Vagina (tissue), 2 donors: ENCODE results near the gene CDH4. TPM values are rescaled to one million over a fixed set of nuclear protein-coding genes. Genes with fewer than 3 reads are reported as not detected.

Source experiments
- DNase-seq, 2 donors: peaks; one replicate each; pipeline ENCODE4 v3.0.0-alpha.2; 2017; ENCODE audit errors: extremely low spot score in 2 of 2
- H3K27ac ChIP-seq: fragments of 200-600 bp; sonication (generic); one replicate; pipeline ENCODE4 v1.5.1; 2019
- H3K27me3 ChIP-seq: fragments of 200-600 bp; sonication (generic); one replicate; pipeline ENCODE4 v1.5.1; 2019
- H3K36me3 ChIP-seq, 2 donors: fragments of 200-600 bp; sonication (generic); one replicate each; pipeline ENCODE4 v1.5.1; 2017 to 2019
- H3K4me1 ChIP-seq: fragments of 200-600 bp; sonication (generic); one replicate; pipeline ENCODE4 v1.5.1; 2019
- H3K4me3 ChIP-seq, 2 donors: fragments of 200-600 bp; sonication (generic); 1 replicate in 1 of 2; 2 replicates in 1 of 2; pipeline ENCODE4 v1.5.1; 2016 to 2019
- H3K9me3 ChIP-seq: fragments of 200-600 bp; sonication (generic); one replicate; pipeline ENCODE4 v1.5.1; 2019
- POLR2A ChIP-seq, 2 donors: fragments of 450-650 bp; IDR thresholded peaks; one replicate each; pipeline ENCODE4 v1.6.1; 2017; ENCODE audit warnings: antibody characterized with exemption in 2 of 2, mild to moderate bottlenecking in 2 of 2, moderate library complexity in 2 of 2
- POLR2AphosphoS5 ChIP-seq, 2 donors: sonication (generic); formaldehyde crosslinking; IDR thresholded peaks; one replicate each; pipeline ENCODE4 v1.9.0; 2017; ENCODE audit warnings: antibody characterized with exemption in 2 of 2, mild to moderate bottlenecking in 2 of 2, low read depth in 1 of 2; ENCODE audit not compliant: insufficient read depth in 1 of 2
- intact Hi-C: fragments of 100-400 bp; cut with DNase I; formaldehyde crosslinking; loops from one replicate; pipeline ENCODE4 v1.15.1; 2023
- total RNA-seq: library from RNA; depleted of rRNA; stranded (reverse); fragments of >200 nt; gene quantifications from one replicate; pipeline ENCODE4 v1.2.3, GENCODE V29; 2016
- TF ChIP-seq, protein P1 (sequence below), 3 experiments: fragments of 450-650 bp in 2 of 3; fragments of 200-600 bp in 1 of 3; sonication (generic) in 1 of 3; IDR thresholded peaks; one replicate each; pipeline ENCODE4 v1.5.1; 2017 to 2019; ENCODE audit warnings: antibody characterized with exemption in 3 of 3, mild to moderate bottlenecking in 2 of 3, moderate library complexity in 2 of 3

CDH4 gene
- total RNA-seq, 1 donor from 2014 or later = 0.25 TPM

DNA sequence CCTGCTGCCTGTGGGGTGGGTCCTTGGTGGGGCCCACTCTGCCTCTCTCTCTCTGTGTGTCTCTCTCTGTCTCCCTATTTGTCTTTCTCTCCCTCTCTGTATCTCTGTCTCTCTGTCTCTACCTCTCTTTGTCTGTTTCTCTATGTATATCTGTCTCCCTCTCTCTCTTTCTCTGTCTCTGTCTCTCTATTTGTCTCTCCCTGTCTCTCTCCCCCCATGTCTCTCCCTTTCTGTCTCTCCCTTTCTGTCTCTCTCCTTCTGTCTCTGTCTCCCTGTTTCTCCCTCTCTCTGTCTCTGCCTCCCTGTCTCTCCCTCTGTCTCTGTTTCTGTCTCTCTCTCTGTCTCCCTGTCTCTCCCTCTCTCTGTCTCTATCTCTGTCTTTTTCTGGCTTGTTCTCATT, 353.2 kb downstream of the CDH4 start:
- no peaks in the 10 kb centered on the region for H3K27me3 ChIP-seq
- TF ChIP-seq, protein P1, sequence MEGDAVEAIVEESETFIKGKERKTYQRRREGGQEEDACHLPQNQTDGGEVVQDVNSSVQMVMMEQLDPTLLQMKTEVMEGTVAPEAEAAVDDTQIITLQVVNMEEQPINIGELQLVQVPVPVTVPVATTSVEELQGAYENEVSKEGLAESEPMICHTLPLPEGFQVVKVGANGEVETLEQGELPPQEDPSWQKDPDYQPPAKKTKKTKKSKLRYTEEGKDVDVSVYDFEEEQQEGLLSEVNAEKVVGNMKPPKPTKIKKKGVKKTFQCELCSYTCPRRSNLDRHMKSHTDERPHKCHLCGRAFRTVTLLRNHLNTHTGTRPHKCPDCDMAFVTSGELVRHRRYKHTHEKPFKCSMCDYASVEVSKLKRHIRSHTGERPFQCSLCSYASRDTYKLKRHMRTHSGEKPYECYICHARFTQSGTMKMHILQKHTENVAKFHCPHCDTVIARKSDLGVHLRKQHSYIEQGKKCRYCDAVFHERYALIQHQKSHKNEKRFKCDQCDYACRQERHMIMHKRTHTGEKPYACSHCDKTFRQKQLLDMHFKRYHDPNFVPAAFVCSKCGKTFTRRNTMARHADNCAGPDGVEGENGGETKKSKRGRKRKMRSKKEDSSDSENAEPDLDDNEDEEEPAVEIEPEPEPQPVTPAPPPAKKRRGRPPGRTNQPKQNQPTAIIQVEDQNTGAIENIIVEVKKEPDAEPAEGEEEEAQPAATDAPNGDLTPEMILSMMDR (IDR thresholded peaks at IDR 0.05) = no peak
- TF ChIP-seq POLR2A (IDR thresholded peaks at IDR 0.05) (no peak), POLR2AphosphoS5 (IDR thresholded peaks at IDR 0.05; ENCODE audit: insufficient read depth in 1 of 2, low read depth in 1 of 2) (no peak)
- DNase-seq = no peak
- intact Hi-C loops = no loop called here
- H3K9me3 ChIP-seq = no peaks in the 10 kb centered on the region
- H3K27ac ChIP-seq = no peak overlapping the region
- no peaks in the 10 kb centered on the region for H3K4me1 ChIP-seq
- H3K4me3 ChIP-seq = no peak overlapping the region
- H3K36me3 ChIP-seq = no peaks in the 10 kb centered on the region

DNA sequence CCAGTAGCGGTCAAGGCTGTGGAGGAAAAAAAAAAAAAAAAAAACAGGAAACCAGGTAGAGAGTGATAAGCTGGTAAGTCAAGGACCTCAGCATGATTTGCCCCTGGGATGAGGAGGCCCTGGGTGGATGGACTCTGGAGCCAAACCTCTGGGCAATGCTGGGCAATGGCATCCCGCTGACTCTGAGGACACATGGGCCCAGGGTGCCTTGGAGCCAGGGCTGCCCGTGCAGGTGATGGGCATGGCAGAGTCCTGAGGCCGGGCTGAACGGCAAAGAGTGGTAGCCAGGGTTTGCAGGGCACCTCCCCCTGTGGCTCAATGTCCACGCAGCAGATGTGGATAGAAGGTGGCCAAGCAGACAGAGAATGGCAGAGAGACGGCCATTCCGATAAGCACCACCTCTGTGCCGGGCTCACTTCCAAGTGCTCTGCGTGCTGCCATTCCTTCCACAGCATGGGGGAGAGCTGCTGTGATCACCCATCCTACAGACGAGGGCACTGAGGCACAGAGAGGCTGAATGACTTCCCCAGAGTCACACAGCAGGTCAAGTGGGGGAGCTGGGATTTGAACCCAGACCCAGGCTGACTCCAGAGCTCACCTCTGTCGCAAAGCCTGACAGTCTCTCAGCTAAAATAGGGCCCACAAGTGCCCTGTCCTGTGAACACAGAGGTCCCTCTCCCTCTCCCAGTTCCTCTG, 353.9 kb downstream of the CDH4 start:
- Histone ChIP-seq H3K4me3 (no peak overlapping the region), H3K9me3 (no peaks in the 10 kb centered on the region), H3K27ac (no peak overlapping the region), H3K36me3 (no peaks in the 10 kb centered on the region), H3K27me3 (no peaks in the 10 kb centered on the region), H3K4me1 (no peaks in the 10 kb centered on the region)
- TF ChIP-seq POLR2AphosphoS5 (IDR thresholded peaks at IDR 0.05; ENCODE audit: insufficient read depth in 1 of 2, low read depth in 1 of 2) = no peak
- TF ChIP-seq, protein P1 (IDR thresholded peaks at IDR 0.05) = no peak
- no peak for TF ChIP-seq POLR2A (IDR thresholded peaks at IDR 0.05)
- DNase-seq = no peak
- intact Hi-C loops = no loop called here

DNA sequence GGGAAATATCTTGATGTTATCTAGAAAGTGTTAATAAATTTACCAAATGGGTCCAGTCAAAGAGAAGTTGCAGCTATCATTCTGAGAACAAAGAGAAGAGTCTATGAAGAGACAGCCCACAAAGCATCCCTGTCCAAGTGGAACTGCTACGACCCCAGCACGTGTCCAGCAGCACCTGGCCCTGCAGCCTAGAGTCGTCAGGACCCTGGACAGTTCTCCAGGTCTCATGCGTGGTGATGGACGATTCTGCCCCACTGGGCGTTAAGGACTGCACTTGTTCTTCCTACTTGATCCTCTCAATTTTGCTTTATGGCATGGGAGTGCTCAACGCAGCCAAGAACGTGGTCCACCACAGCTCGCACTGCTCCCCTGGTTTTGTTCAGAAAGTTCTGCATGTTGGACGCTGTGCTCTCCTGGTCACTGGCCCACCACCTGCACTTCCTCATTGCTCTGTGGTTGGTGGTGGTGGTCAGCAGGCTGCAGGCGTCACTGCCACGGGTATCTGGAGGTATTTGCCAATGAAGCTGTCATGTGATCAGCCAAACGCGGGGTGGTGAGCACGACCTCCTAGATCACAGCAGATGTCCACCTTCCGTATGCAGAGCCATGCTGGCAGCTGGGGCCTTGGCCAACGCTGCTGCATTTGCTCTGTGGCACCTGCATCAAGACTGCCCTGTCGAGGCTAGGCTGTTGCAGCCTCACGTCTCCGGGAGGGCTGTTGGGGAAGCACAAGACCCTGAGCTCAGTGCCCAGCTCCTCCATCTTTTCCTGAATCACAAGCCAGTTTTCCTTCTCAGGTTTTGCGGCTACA, 356.4 kb downstream of the CDH4 start:
- no peak for DNase-seq
- Histone ChIP-seq H3K27ac (no peak overlapping the region), H3K4me3 (no peak overlapping the region), H3K4me1 (no peaks in the 10 kb centered on the region), H3K36me3 (no peaks in the 10 kb centered on the region), H3K9me3 (no peaks in the 10 kb centered on the region), H3K27me3 (no peaks in the 10 kb centered on the region)
- no peak for TF ChIP-seq POLR2AphosphoS5 (IDR thresholded peaks at IDR 0.05; ENCODE audit: insufficient read depth in 1 of 2, low read depth in 1 of 2)
- no peak for TF ChIP-seq POLR2A (IDR thresholded peaks at IDR 0.05)
- TF ChIP-seq, protein P1 (IDR thresholded peaks at IDR 0.05) = no peak
- intact Hi-C loops = no loop called here

DNA sequence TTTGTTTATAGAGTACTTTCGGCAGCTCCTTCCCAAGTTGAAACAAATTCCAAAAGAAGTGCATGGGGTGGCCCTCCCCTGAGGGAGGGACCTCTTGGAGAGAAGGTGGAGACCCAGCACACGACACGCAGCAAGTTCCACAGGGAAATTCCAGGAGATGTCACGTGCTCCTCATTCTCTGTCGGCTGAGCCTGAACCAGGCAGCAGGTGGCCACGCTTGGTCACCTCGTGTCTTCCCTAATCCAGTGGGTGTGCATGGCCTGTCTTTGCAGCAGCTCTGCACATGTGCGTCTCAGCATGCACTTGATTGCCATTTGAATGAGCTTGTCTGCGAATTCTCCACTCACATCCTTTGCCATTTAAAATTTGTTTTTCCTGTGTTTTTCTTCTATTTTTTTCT, 357.4 kb downstream of the CDH4 start:
- intact Hi-C loops = no loop called here
- no peaks in the 10 kb centered on the region for H3K4me1 ChIP-seq

More for the DNA sequence above, 357.4 kb downstream of the CDH4 start:
- H3K27ac ChIP-seq = no peak overlapping the region
- TF ChIP-seq, protein P1 (IDR thresholded peaks at IDR 0.05) = no peak
- no peak for TF ChIP-seq POLR2AphosphoS5 (IDR thresholded peaks at IDR 0.05; ENCODE audit: insufficient read depth in 1 of 2, low read depth in 1 of 2)
- no peak for TF ChIP-seq POLR2A (IDR thresholded peaks at IDR 0.05)
- H3K36me3 ChIP-seq = no peaks in the 10 kb centered on the region
- no peaks in the 10 kb centered on the region for H3K27me3 ChIP-seq
- DNase-seq = no peak
- no peaks in the 10 kb centered on the region for H3K9me3 ChIP-seq
- no peak overlapping the region for H3K4me3 ChIP-seq
